HUES64 (cell line): ENCODE results near the gene RNF114.
"Not testable (repeated sequence)": the region's sequence is repeated elsewhere in the genome, so short reads cannot be mapped to it uniquely, and the experiment has no call there.

Experiments
- H3K27ac ChIP-seq: 2 replicates; pipeline ENCODE4 v1.7.0; 2013; ENCODE audit warnings: low read depth, low read length, inconsistent platforms
- H3K27me3 ChIP-seq: 2 replicates; pipeline ENCODE4 v1.6.1; 2013; ENCODE audit warnings: mild to moderate bottlenecking, low read length; ENCODE audit not compliant: insufficient read depth
- H3K36me3 ChIP-seq: 2 replicates; pipeline ENCODE4 v1.6.1; 2013; ENCODE audit warnings: mild to moderate bottlenecking, low read length; ENCODE audit not compliant: insufficient read depth
- H3K4me1 ChIP-seq: 2 replicates; pipeline ENCODE4 v1.6.1; 2013; ENCODE audit warnings: mild to moderate bottlenecking, low read length, moderate library complexity; ENCODE audit not compliant: insufficient read depth
- H3K4me3 ChIP-seq: 2 replicates; pipeline ENCODE4 v1.5.1; 2013; ENCODE audit warnings: mild to moderate bottlenecking, low read length, moderate library complexity
- H3K9ac ChIP-seq: 2 replicates; pipeline ENCODE4 v1.6.1; 2013; ENCODE audit warnings: mild to moderate bottlenecking, low read depth, low read length
- H3K9me3 ChIP-seq: 2 replicates; pipeline ENCODE4 v1.6.1; 2013; ENCODE audit warnings: low read depth, low read length; ENCODE audit not compliant: insufficient read depth
- WGBS: fragments of 150-250, 120-280 bp; methylation state at CpG from one replicate; pipeline ENCODE4 v1.1.7; 2013; ENCODE audit warnings: missing lambda C conversion rate; 5-methylcytosine and 5-hydroxymethylcytosine counted together

RNF114 gene

GRCh38 chr20:49955830-49956396, 19.7 kb downstream of the RNF114 start:
- not testable (repeated sequence) for H3K9me3 ChIP-seq, H3K4me1 ChIP-seq, H3K9ac ChIP-seq, H3K27ac ChIP-seq, H3K4me3 ChIP-seq, H3K27me3 ChIP-seq
- WGBS: 97% methylated on average over 12 of the region's 12 CpGs
- peaks cover 67% of the 10 kb centered on the region for H3K36me3 ChIP-seq

- no peak overlapping the region for H3K27ac ChIP-seq
- no peaks in the 10 kb centered on the region for H3K9me3 ChIP-seq
- H3K4me1 ChIP-seq: no peaks in the 10 kb centered on the region
- 97% methylated on average over 18 of the region's 18 CpGs for WGBS
- H3K4me3 ChIP-seq: no peak overlapping the region
- no peak overlapping the region for H3K9ac ChIP-seq
- H3K36me3 ChIP-seq: peaks cover 59% of the 10 kb centered on the region
- H3K27me3 ChIP-seq: no peaks in the 10 kb centered on the region
These were observed 20.5 kb downstream of the RNF114 start for GRCh38 chr20:49956689-49957088.

- not testable (repeated sequence) for H3K9me3 ChIP-seq, H3K9ac ChIP-seq, H3K27ac ChIP-seq, H3K4me3 ChIP-seq, H3K4me1 ChIP-seq, H3K27me3 ChIP-seq
- H3K36me3 ChIP-seq: peaks cover 53% of the 10 kb centered on the region
- WGBS: 93% methylated on average over 12 of the region's 12 CpGs
These were observed 21.1 kb downstream of the RNF114 start for GRCh38 chr20:49957089-49957938.

DNA sequence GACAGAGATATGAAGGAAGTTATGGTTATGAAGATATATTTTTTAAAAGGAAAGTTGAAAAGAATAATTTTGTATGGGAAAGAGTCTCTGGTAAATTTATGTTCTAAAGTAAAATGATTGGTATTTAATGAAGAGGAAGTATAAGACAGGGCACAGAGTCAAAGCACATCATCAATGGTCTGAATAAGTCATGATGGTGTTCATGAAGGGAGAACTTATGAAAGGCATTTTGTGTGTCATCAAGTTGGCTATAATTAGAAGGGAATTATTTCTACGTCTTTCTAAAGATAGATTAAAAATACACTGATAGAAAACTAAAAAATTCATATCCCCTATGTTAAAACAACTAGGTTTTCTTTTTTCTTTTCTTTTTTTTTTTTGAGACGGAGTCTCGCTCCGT, 25.2 kb downstream of the RNF114 start:
- Histone ChIP-seq H3K9ac (no peak overlapping the region), H3K4me3 (no peak overlapping the region), H3K4me1 (no peaks in the 10 kb centered on the region; the same call in 1 of the 2 replicates), H3K9me3 (no peaks in the 10 kb centered on the region), H3K27me3 (no peaks in the 10 kb centered on the region), H3K27ac (no peak overlapping the region), H3K36me3 (peaks cover 18% of the 10 kb centered on the region; the same call in 1 of the 2 replicates)
- WGBS: 100% methylated on average over 3 of the region's 4 CpGs

GRCh38 chr20:49964964-49965780, 29.0 kb downstream of the RNF114 start:
- Histone ChIP-seq H3K4me3 (no peak overlapping the region), H3K9me3 (no peaks in the 10 kb centered on the region), H3K27me3 (no peaks in the 10 kb centered on the region), H3K36me3 (no peaks in the 10 kb centered on the region), H3K9ac (no peak overlapping the region), H3K27ac (no peak overlapping the region), H3K4me1 (no peaks in the 10 kb centered on the region; the same call in 1 of the 2 replicates)
- WGBS: 63% methylated on average over 5 of the region's 5 CpGs

DNA sequence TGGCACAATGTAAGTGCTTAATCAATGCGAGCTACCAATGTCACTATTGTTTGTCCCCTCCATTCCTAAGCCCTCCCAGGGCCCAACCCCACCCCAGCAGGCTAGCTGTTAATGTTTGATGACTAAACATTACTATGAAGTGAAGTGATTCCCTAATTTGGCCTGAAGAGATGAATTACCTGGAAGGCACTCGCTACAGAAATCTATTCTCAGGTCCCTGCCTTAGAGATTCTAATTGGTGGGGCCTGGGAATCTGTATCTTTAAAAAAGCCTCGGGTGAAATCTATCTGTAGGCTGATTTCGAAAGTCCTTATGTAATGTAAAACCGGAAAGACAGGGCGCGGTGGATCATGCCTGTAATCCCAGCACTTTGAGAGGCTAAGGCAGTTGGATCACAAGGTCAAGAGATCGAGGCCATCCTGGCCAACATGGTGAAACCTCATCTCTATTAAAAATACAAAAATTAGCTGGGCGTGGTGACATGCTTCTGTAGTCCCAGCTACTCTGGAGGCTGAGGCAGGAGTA, 29.6 kb downstream of the RNF114 start:
- WGBS: 89% methylated on average over 8 of the region's 9 CpGs
- no peak overlapping the region for H3K27ac ChIP-seq

GRCh38 chr20:49966861-49967260, 30.7 kb downstream of the RNF114 start:
- Histone ChIP-seq H3K27me3 (no peaks in the 10 kb centered on the region), H3K9ac (no peak overlapping the region), H3K4me1 (no peaks in the 10 kb centered on the region; the same call in 1 of the 2 replicates), H3K27ac (no peak overlapping the region), H3K36me3 (no peaks in the 10 kb centered on the region), H3K9me3 (no peaks in the 10 kb centered on the region), H3K4me3 (no peak overlapping the region)
- 91% methylated on average over 2 of the region's 2 CpGs for WGBS

More for the DNA sequence above, 29.6 kb downstream of the RNF114 start:
- H3K27me3 ChIP-seq: no peaks in the 10 kb centered on the region
- no peak overlapping the region for H3K9ac ChIP-seq
- no peaks in the 10 kb centered on the region for H3K36me3 ChIP-seq
- no peak overlapping the region for H3K4me3 ChIP-seq
- H3K4me1 ChIP-seq: no peaks in the 10 kb centered on the region; the same call in 1 of the 2 replicates
- H3K9me3 ChIP-seq: no peaks in the 10 kb centered on the region

DNA sequence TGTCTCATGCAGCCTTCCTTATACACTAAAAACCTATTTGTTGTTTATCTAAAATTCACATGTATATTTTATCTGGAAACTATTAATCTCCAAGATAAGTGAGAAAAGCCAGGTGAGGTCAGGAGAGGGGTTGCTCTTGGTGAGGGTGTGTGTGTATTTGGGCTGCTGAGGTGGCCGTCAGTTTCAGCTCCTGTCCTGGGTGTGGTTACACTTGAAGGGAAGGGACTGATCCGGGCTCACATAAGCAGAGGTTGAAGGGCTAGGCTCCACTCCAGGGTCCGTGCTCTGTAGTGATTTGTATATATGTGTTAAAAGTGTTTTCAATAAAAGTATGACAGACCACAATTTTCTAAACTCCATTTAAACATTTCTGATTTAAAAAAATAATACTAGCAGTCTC, 33.0 kb downstream of the RNF114 start:
- Histone ChIP-seq H3K27me3 (no peaks in the 10 kb centered on the region), H3K4me1 (no peaks in the 10 kb centered on the region; the same call in 1 of the 2 replicates), H3K36me3 (no peaks in the 10 kb centered on the region), H3K9me3 (no peaks in the 10 kb centered on the region), H3K9ac (no peak overlapping the region), H3K4me3 (no peak overlapping the region), H3K27ac (no peak overlapping the region)
- WGBS: 76% methylated on average over 3 of the region's 3 CpGs

DNA sequence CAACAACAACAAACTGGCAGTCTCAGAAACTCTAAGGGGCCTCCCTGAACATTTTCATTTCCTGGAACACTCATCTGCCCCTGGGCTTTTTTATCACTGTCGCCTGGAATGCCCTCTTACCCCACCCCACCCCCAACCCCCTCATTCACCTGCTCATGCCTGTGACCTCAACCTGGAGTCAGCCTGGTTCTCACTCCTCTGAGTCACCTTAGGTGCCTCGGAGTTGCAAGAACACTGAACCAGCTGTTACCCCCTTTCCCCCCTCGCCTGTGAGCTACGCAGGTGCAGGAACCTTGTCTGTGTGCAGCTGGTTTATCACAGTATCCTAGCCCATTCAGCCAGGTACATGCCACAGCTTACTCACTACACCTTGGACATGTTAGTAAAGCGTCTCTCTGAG, 33.7 kb downstream of the RNF114 start:
- WGBS: 72% methylated on average over 5 of the region's 5 CpGs
- H3K27ac ChIP-seq: no peak overlapping the region

DNA sequence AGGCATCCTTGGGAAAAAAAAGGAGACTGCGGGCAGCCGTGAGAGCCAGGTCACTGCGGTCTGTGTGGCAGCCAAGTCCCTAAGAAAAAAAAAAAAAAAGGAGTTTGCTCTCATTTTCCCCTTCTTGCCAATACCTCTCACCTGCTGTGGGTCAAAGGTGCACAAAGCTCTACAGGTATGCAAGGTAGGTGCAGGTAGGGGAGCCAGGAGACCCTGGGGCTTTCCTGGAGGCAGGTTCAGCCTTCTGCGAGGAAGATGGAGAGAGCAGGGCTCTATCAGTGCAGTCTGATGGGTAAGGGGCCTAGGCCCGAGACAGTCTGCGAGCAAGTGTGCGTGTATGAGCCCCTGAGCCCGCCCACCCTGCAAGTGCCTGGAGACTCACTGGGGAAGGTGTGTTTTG, 34.3 kb downstream of the RNF114 start:
- Histone ChIP-seq H3K27me3 (no peaks in the 10 kb centered on the region), H3K9ac (no peak overlapping the region), H3K4me1 (no peaks in the 10 kb centered on the region), H3K36me3 (no peaks in the 10 kb centered on the region), H3K4me3 (no peak overlapping the region), H3K27ac (no peak overlapping the region), H3K9me3 (no peaks in the 10 kb centered on the region)
- WGBS: 95% methylated on average over 8 of the region's 8 CpGs

More for the DNA sequence above, 33.7 kb downstream of the RNF114 start:
- H3K9me3 ChIP-seq: no peaks in the 10 kb centered on the region
- H3K27me3 ChIP-seq: no peaks in the 10 kb centered on the region
- H3K4me3 ChIP-seq: no peak overlapping the region
- no peak overlapping the region for H3K9ac ChIP-seq
- H3K36me3 ChIP-seq: no peaks in the 10 kb centered on the region
- H3K4me1 ChIP-seq: no peaks in the 10 kb centered on the region; the same call in 1 of the 2 replicates

- H3K27me3 ChIP-seq: no peaks in the 10 kb centered on the region
- peaks cover 3% of the 10 kb centered on the region; the same call in 1 of the 2 replicates for H3K4me1 ChIP-seq
- 94% methylated on average over 4 of the region's 4 CpGs for WGBS
- no peak overlapping the region for H3K4me3 ChIP-seq
- H3K27ac ChIP-seq: no peak overlapping the region
- H3K9ac ChIP-seq: no peak overlapping the region
- no peaks in the 10 kb centered on the region for H3K36me3 ChIP-seq
- no peaks in the 10 kb centered on the region for H3K9me3 ChIP-seq
These were observed 37.8 kb downstream of the RNF114 start for GRCh38 chr20:49973981-49974380.
